ENCODE measurements around the gene MGME1. TPM values are rescaled to one million over a fixed set of nuclear protein-coding genes. Genes with fewer than 3 reads are reported as not detected.

MGME1 gene
- total RNA-seq, 1 donor from 2014 or later = 14.2 TPM

DNA sequence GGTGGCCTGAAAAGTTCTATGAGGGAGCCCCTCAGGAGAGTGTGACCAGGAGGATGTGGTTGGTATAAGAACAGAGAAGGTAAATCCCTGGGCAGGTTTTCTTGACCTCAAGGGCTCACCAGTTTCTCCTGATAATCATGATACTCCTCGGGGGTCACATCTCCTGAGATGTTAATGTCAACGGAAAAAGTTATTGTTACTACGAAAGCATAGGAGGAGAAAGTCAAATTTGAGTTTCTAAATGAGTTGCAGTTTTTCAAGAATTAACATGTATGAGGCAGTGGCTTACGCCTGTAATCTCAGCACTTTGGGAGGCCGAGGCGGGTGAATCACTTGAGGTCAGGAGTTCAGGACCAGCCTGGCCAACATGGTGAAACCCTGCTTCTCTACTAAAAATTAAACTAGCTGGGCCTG, 23.4 kb downstream of the MGME1 start:
- peaks cover 10% of the 10 kb centered on the region for H3K36me3 ChIP-seq (ENCODE audit: insufficient read depth, low read length)
- no peaks in the 10 kb centered on the region for H3K79me2 ChIP-seq (ENCODE audit: insufficient read depth, low read length)
- peaks cover 11% of the 10 kb centered on the region for H3K4me1 ChIP-seq (ENCODE audit: insufficient read depth, low read length)
- Mint-ChIP-seq H3K4me1 (ENCODE audit: low read depth, unreplicated experiment) (peaks cover 3% of the 10 kb centered on the region), H3K4me3 (ENCODE audit: unreplicated experiment) (no peak overlapping the region), H3K27ac (ENCODE audit: unreplicated experiment) (no peak overlapping the region), H3K36me3 (ENCODE audit: low read depth, unreplicated experiment) (no peaks in the 10 kb centered on the region), H3K9me3 (ENCODE audit: unreplicated experiment) (no peaks in the 10 kb centered on the region), H3K27me3 (ENCODE audit: low read depth, unreplicated experiment) (no peaks in the 10 kb centered on the region)
- no peaks in the 10 kb centered on the region for H4K20me1 ChIP-seq (ENCODE audit: insufficient read depth, low read length)
- TF ChIP-seq, protein P1, sequence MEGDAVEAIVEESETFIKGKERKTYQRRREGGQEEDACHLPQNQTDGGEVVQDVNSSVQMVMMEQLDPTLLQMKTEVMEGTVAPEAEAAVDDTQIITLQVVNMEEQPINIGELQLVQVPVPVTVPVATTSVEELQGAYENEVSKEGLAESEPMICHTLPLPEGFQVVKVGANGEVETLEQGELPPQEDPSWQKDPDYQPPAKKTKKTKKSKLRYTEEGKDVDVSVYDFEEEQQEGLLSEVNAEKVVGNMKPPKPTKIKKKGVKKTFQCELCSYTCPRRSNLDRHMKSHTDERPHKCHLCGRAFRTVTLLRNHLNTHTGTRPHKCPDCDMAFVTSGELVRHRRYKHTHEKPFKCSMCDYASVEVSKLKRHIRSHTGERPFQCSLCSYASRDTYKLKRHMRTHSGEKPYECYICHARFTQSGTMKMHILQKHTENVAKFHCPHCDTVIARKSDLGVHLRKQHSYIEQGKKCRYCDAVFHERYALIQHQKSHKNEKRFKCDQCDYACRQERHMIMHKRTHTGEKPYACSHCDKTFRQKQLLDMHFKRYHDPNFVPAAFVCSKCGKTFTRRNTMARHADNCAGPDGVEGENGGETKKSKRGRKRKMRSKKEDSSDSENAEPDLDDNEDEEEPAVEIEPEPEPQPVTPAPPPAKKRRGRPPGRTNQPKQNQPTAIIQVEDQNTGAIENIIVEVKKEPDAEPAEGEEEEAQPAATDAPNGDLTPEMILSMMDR (IDR thresholded peaks at IDR 0.05; ENCODE audit: insufficient read depth, low read depth, low read length) = no peak
- no peak for TF ChIP-seq EZH2 (IDR thresholded peaks at IDR 0.05; ENCODE audit: insufficient read depth, low read length)
- H3K4me3 ChIP-seq (ENCODE audit: insufficient read depth, low read depth, low read length) = no peak overlapping the region
- FAIRE-seq = no peak
- H3K4me2 ChIP-seq (ENCODE audit: low read length) = no peak overlapping the region
- H2AFZ ChIP-seq (ENCODE audit: low read depth, low read length) = no peak overlapping the region
- no peaks in the 10 kb centered on the region for H3K9me3 ChIP-seq (ENCODE audit: insufficient read depth, low read depth, low read length)
- DNase-seq (ENCODE audit: low read depth) = no peak
- H3K9ac ChIP-seq (ENCODE audit: low read length) = no peak overlapping the region
- H3K27me3 ChIP-seq (ENCODE audit: insufficient read depth, low read length) = no peaks in the 10 kb centered on the region
- H3K27ac ChIP-seq (ENCODE audit: low read depth, low read length) = no peak overlapping the region

DNA sequence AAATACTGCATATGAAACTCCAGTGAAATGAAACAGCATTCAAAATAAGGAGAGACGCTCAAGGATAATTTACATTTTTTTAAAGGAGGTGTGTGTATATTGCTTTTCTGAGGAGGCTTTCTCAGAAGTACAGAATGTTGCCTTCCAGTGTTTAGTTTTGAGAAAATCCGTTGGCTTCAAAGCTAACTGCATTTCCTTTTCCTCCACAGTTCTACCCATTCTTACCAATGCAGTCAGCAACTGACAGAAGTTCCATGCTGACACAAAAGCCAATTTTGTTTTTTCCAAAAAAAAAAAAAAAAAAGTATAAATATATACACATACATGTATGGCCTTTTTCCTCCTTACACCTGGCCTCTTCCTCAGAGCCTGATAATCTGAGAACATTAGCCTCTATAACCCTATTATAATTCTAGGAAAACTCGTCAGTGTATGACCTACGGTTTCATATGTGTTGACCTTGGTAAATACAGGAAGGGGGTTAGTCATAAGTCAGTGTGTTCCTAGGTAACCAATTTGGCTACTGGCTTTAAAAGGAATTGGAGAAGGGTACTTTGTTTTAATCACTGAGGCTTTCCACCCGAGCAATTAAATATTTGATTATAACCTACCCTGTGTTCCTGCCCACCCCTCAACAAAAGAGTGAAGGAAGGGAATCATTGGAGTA, 24.2 kb downstream of the MGME1 start:
- Mint-ChIP-seq H3K27ac (ENCODE audit: unreplicated experiment) (no peak overlapping the region), H3K4me1 (ENCODE audit: low read depth, unreplicated experiment) (peaks cover 3% of the 10 kb centered on the region), H3K27me3 (ENCODE audit: low read depth, unreplicated experiment) (no peaks in the 10 kb centered on the region), H3K4me3 (ENCODE audit: unreplicated experiment) (no peak overlapping the region), H3K36me3 (ENCODE audit: low read depth, unreplicated experiment) (no peaks in the 10 kb centered on the region), H3K9me3 (ENCODE audit: unreplicated experiment) (no peaks in the 10 kb centered on the region)
- H3K36me3 ChIP-seq (ENCODE audit: insufficient read depth, low read length) = peaks cover 10% of the 10 kb centered on the region
- no peak overlapping the region for H3K27ac ChIP-seq (ENCODE audit: low read depth, low read length)
- H3K4me1 ChIP-seq (ENCODE audit: insufficient read depth, low read length) = peaks cover 11% of the 10 kb centered on the region
- H3K79me2 ChIP-seq (ENCODE audit: insufficient read depth, low read length) = no peaks in the 10 kb centered on the region
- H3K4me2 ChIP-seq (ENCODE audit: low read length) = no peak overlapping the region
- TF ChIP-seq, protein P1 (IDR thresholded peaks at IDR 0.05; ENCODE audit: insufficient read depth, low read depth, low read length) = no peak
- TF ChIP-seq EZH2 (IDR thresholded peaks at IDR 0.05; ENCODE audit: insufficient read depth, low read length) = no peak
- no peak overlapping the region for H3K9ac ChIP-seq (ENCODE audit: low read length)
- no peak overlapping the region for H3K4me3 ChIP-seq (ENCODE audit: insufficient read depth, low read depth, low read length)
- DNase-seq (ENCODE audit: low read depth) = peak; percentile 32
- no peak overlapping the region for H2AFZ ChIP-seq (ENCODE audit: low read depth, low read length)
- no peak for FAIRE-seq
- no peaks in the 10 kb centered on the region for H3K9me3 ChIP-seq (ENCODE audit: insufficient read depth, low read depth, low read length)
- no peaks in the 10 kb centered on the region for H3K27me3 ChIP-seq (ENCODE audit: insufficient read depth, low read length)
- no peaks in the 10 kb centered on the region for H4K20me1 ChIP-seq (ENCODE audit: insufficient read depth, low read length)

DNA sequence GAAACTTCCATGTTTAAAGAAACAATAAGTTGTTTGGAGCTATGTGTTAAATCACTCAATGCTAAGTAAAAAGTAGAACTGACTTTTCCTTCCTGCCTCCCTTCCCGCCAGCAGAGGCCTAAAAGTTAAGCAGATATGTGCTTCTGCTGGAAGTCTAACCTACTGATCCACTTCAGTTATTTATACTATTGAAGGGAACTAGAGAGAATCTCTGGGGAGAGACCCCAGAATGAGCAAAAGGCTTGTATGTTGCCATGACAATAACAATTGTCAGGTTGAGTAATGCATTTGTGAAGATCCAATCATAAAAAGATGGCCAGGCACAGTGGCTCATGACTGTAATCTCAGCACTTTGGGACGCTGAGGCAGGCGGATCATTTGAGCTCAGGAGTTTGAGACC, 24.7 kb downstream of the MGME1 start:
- no peak for FAIRE-seq
- no peak overlapping the region for H3K27ac Mint-ChIP-seq (ENCODE audit: unreplicated experiment)

More for the DNA sequence above, 24.7 kb downstream of the MGME1 start:
- Histone ChIP-seq H3K4me1 (ENCODE audit: insufficient read depth, low read length) (peaks cover 11% of the 10 kb centered on the region), H4K20me1 (ENCODE audit: insufficient read depth, low read length) (no peaks in the 10 kb centered on the region), H3K36me3 (ENCODE audit: insufficient read depth, low read length) (peaks cover 10% of the 10 kb centered on the region), H3K9ac (ENCODE audit: low read length) (no peak overlapping the region), H3K27ac (ENCODE audit: low read depth, low read length) (no peak overlapping the region), H3K4me3 (ENCODE audit: insufficient read depth, low read depth, low read length) (no peak overlapping the region), H3K79me2 (ENCODE audit: insufficient read depth, low read length) (no peaks in the 10 kb centered on the region), H2AFZ (ENCODE audit: low read depth, low read length) (no peak overlapping the region), H3K4me2 (ENCODE audit: low read length) (no peak overlapping the region), H3K27me3 (ENCODE audit: insufficient read depth, low read length) (no peaks in the 10 kb centered on the region), H3K9me3 (ENCODE audit: insufficient read depth, low read depth, low read length) (no peaks in the 10 kb centered on the region)
- Mint-ChIP-seq H3K4me1 (ENCODE audit: low read depth, unreplicated experiment) (peaks cover 3% of the 10 kb centered on the region), H3K9me3 (ENCODE audit: unreplicated experiment) (no peaks in the 10 kb centered on the region), H3K4me3 (ENCODE audit: unreplicated experiment) (no peak overlapping the region), H3K27me3 (ENCODE audit: low read depth, unreplicated experiment) (peaks cover 1% of the 10 kb centered on the region), H3K36me3 (ENCODE audit: low read depth, unreplicated experiment) (no peaks in the 10 kb centered on the region)
- no peak for DNase-seq (ENCODE audit: low read depth)
- TF ChIP-seq, protein P1 (IDR thresholded peaks at IDR 0.05; ENCODE audit: insufficient read depth, low read depth, low read length) = no peak
- TF ChIP-seq EZH2 (IDR thresholded peaks at IDR 0.05; ENCODE audit: insufficient read depth, low read length) = no peak
